SK-N-MC (cell line): ENCODE data around the gene SDCBP2.

Source experiments
- DNase-seq: peaks from one replicate; pipeline ENCODE4 v3.0.0-alpha.2; 2011; ENCODE audit warnings: low read depth, low spot score
- H3K27ac ChIP-seq: fragments of 200-600 bp; sonication (generic); 2 replicates; pipeline ENCODE4 v1.5.1; 2016; ENCODE audit warnings: mixed run types
- H3K36me3 ChIP-seq: fragments of 200-600 bp; sonication (generic); 2 replicates; pipeline ENCODE4 v1.6.1; 2017; ENCODE audit warnings: antibody characterized with exemption, low read length, mixed read lengths; ENCODE audit not compliant: insufficient read depth
- H3K4me3 ChIP-seq: fragments of 200-600 bp; sonication (generic); 2 replicates; pipeline ENCODE4 v1.5.1; 2016
- H3K9ac ChIP-seq: fragments of 200-600 bp; sonication (generic); 2 replicates; pipeline ENCODE4 v1.8.0; 2017; ENCODE audit warnings: mixed run types, mixed read lengths; ENCODE audit not compliant: insufficient read length
- H3K9me3 ChIP-seq: fragments of 200-600 bp; sonication (generic); 2 replicates; pipeline ENCODE4 v1.6.1; 2017; ENCODE audit warnings: low read depth, mild to moderate bottlenecking, antibody characterized with exemption, low read length, moderate library complexity, mixed read lengths
- EZH2 ChIP-seq: fragments of 200-600 bp; sonication (generic); IDR thresholded peaks from one replicate; pipeline ENCODE4 v1.6.1; 2017; ENCODE audit warnings: antibody characterized with exemption
- FOXP2 ChIP-seq: optimal IDR thresholded peaks from 2 replicates; pipeline ENCODE3; 2011; ENCODE audit warnings: mild to moderate bottlenecking, moderate library complexity; ENCODE audit not compliant: insufficient read depth; ENCODE audit errors: extremely low read length, control extremely low read depth
- POLR2AphosphoS5 ChIP-seq: IDR thresholded peaks from 2 replicates; pipeline ENCODE4 v1.6.1; 2012; ENCODE audit warnings: mild to moderate bottlenecking, low read depth, low read length, borderline replicate concordance

SDCBP2 gene

GRCh38 chr20:1364106-1364505, 35.2 kb upstream of the SDCBP2 start:
- TF ChIP-seq POLR2AphosphoS5, result no peak
- Histone ChIP-seq H3K9me3 (no peaks in the 10 kb centered on the region), H3K4me3 (no peak overlapping the region), H3K9ac (no peak overlapping the region), H3K27ac (no peak overlapping the region), H3K36me3 (peaks cover 42% of the 10 kb centered on the region)
- no peak for DNase-seq

DNA sequence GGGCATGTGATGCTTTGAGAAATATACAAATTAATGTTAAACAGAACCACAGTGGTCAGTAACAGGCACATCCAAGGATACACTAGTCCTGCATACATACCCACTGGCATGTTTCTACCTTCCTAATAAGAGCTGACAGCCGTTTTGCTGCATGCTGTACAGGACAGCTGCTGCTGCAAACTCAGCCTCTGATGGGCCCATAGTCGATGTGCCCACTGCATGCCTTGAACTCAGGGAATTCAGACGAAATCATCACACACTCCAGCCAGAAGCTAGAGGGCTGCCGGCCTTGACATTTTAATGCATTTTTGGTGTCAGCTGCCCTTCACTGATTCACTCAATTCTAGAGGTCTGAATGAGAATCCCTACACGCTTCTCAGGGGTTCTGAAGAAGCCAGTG, 34.6 kb upstream of the SDCBP2 start:
- peaks cover 42% of the 10 kb centered on the region for H3K36me3 ChIP-seq
- DNase-seq, result no peak

DNA sequence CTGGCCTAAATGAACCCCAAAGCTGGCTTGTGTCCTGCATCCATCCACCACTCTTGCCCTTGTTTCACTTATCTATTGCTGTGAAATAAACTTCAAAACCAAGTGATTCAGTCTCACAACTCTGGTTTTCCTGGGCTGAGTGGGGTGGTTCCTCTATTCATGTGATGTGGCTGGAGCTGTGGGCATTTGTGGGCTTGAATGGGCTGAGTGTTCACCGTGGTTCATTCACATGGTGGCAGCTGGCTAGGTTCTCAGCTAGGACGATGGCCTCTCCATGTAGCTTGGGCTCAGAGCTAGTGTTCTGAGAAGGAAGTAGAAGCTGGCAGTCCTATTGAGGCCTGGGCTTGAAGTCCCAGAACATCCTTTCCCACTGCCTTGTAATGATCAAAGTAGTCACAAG, 33.5 kb upstream of the SDCBP2 start:
- H3K36me3 ChIP-seq, result peaks cover 38% of the 10 kb centered on the region
- DNase-seq, result no peak
- no peak overlapping the region for H3K4me3 ChIP-seq
- TF ChIP-seq EZH2, result no peak
- TF ChIP-seq FOXP2, result no peak
- no peak for TF ChIP-seq POLR2AphosphoS5
- no peaks in the 10 kb centered on the region for H3K9me3 ChIP-seq
- H3K9ac ChIP-seq, result no peak overlapping the region
- H3K27ac ChIP-seq, result no peak overlapping the region

More for the DNA sequence above, 34.6 kb upstream of the SDCBP2 start:
- Histone ChIP-seq H3K27ac (no peak overlapping the region), H3K4me3 (no peak overlapping the region), H3K9me3 (no peaks in the 10 kb centered on the region), H3K9ac (no peak overlapping the region)
- TF ChIP-seq POLR2AphosphoS5 (no peak), EZH2 (no peak), FOXP2 (no peak)

DNA sequence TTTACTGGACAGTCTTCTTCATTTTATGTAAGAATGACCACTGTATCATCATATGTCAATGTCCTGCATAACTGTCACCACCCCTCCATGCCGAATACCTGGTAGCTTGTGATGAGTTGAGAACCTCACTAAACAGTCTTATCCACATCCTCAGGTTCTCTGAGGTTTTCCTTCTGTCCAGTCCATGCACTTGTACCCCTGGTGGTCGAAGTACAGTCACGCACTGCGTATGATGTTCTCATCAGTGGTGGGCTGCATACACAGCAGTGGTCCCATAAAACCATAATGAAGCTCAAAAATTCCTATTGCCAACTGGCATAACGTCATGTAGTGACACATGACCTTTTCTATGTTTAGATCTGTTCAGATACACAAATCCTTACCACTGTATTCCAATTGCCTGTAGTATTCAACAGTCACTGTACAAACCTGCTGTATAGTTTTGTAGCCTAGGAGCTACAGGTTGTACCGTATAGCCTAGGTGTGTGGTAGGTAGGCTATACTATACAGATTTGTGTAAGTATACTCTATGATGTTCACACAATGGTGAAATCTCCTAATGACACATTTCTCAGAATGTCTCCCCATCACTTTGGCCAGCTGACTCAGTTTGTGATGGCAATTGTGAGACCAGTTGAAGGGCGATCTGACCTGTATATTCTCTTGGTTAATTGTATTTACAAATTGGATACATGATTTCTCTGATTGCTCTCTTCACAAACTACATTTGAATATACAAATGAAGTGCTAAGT, 31.3 kb upstream of the SDCBP2 start:
- no peak for DNase-seq
- H3K9ac ChIP-seq, result no peak overlapping the region
- no peak overlapping the region for H3K4me3 ChIP-seq
- TF ChIP-seq EZH2 (no peak), FOXP2 (no peak), POLR2AphosphoS5 (no peak)
- peaks cover 46% of the 10 kb centered on the region for H3K36me3 ChIP-seq
- H3K27ac ChIP-seq, result no peak overlapping the region
- no peaks in the 10 kb centered on the region for H3K9me3 ChIP-seq

DNA sequence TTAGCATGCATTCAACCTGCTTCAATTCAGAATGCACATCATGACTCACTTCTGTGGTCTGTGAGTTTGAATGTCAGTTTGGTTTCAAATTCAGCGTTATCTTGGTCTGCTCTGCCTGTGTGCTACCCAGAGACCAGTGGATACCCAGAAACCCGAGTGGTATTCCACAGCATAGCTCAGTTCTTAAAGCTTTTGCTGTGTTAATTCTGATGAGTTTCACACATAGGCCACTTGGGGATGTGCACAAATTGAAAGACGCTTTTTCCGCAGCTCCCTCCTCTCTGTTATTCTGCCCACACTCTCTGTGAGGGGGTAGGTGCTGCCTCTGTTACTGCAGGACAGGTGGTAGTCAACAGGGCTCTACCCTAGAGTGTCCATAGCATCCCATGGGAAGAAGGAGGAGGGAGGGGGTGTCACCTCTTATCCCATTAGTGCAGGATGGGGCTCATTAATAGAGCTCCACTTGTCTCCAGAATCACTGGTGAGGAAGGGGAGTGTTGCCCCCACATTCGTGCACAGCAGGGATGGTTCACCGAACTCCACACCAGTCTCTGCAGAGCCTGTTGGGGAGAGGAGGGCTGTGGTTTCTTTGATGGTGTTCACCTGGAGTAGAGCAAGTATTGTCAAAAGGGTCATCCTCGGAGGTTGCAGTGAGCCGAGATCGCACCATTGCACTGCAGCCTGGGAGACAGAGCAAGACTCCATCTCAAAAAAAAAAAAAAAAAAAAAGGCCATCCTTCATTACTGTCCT, 29.2 kb upstream of the SDCBP2 start:
- no peak for DNase-seq
- Histone ChIP-seq H3K9ac (no peak overlapping the region), H3K4me3 (no peak overlapping the region), H3K9me3 (no peaks in the 10 kb centered on the region), H3K36me3 (peaks cover 55% of the 10 kb centered on the region), H3K27ac (no peak overlapping the region)
- TF ChIP-seq EZH2 (no peak), POLR2AphosphoS5 (no peak), FOXP2 (no peak)

DNA sequence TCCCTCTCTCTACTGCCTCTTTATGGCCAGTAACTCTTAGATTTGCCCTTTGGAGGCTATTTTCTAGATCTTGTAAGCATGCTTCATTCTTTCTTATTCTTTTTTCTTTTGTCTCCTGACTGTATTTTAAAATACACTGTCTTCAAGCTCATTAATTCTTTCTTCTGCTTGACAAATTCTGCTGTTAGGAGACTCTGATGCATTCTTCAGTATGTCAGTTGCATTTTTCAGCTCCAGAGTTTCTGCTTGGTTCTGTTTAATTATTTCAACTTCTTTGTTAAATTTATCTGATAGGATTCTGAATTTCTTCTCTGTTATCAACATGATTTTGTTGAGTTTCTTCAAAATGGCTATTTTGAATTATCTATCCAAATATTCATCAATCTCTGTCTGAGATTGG, 25.0 kb upstream of the SDCBP2 start:
- Histone ChIP-seq H3K27ac (no peak overlapping the region), H3K9me3 (0 out of 2 replicates have a peak, but pooled peaks cover 2% of the 10 kb centered on the region), H3K36me3 (peaks cover 32% of the 10 kb centered on the region), H3K9ac (no peak overlapping the region), H3K4me3 (no peak overlapping the region)
- TF ChIP-seq FOXP2, result no peak
- TF ChIP-seq EZH2, result no peak
- TF ChIP-seq POLR2AphosphoS5, result no peak
- no peak for DNase-seq

- no peak for DNase-seq
- H3K9ac ChIP-seq, result no peak overlapping the region
- no peak for TF ChIP-seq EZH2
- no peak for TF ChIP-seq POLR2AphosphoS5
- TF ChIP-seq FOXP2, result no peak
- no peak overlapping the region for H3K4me3 ChIP-seq
- no peak overlapping the region for H3K27ac ChIP-seq
- H3K9me3 ChIP-seq, result 0 out of 2 replicates have a peak, but pooled peaks cover 3% of the 10 kb centered on the region
- no peaks in the 10 kb centered on the region for H3K36me3 ChIP-seq
Observed at GRCh38 chr20:1346315-1346969, 17.5 kb upstream of the SDCBP2 start.

DNA sequence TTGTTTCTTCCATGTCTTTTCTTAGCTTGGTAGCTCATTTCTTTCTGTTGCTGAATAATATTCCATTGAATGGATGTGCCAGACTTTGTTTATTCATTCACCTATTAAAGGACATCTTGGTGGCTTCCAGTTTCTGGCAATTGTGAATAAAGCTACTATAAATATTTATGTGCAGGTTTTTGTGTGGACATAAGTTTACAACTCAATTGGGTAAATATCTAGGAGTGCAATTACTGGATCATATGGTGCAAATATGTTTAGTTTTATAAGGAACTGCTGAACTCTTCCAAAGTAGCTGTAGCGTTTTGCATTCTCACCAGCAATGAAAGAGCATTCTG, 16.8 kb upstream of the SDCBP2 start:
- no peak overlapping the region for H3K27ac ChIP-seq
- 0 out of 2 replicates have a peak, but pooled peaks cover 3% of the 10 kb centered on the region for H3K9me3 ChIP-seq
- TF ChIP-seq EZH2, result no peak
- TF ChIP-seq POLR2AphosphoS5, result no peak
- no peak for TF ChIP-seq FOXP2
- H3K9ac ChIP-seq, result no peak overlapping the region
- no peak for DNase-seq
- H3K4me3 ChIP-seq, result no peak overlapping the region
- H3K36me3 ChIP-seq, result no peaks in the 10 kb centered on the region
